HG03378 (cell line): ENCODE data around the gene PGGHG.
"Not testable (repeated sequence)": the region's sequence is repeated elsewhere in the genome, so short reads cannot be mapped to it uniquely, and the experiment has no call there.

Source experiments
- ATAC-seq: cut with Tn5 transposase; IDR thresholded peaks from one replicate; pipeline ENCODE4 v1.9.1; 2021; ENCODE audit warnings: mild to moderate bottlenecking, moderate library complexity; ENCODE audit not compliant: unreplicated experiment

PGGHG gene

GRCh38 chr11:284105-285020 lies 4.6 kb upstream of the PGGHG start:
- ATAC-seq = no peak

- no peak for ATAC-seq
Observed at GRCh38 chr11:285021-285893, 3.7 kb upstream of the PGGHG start.

- no peak for ATAC-seq
Observed at GRCh38 chr11:285894-286220, 3.1 kb upstream of the PGGHG start.

- ATAC-seq = not testable (repeated sequence)
Observed at GRCh38 chr11:286977-287820, 1.7 kb upstream of the PGGHG start.

GRCh38 chr11:287821-288477 lies 977 bp upstream of the PGGHG start:
- no peak for ATAC-seq

GRCh38 chr11:289398-289711 lies 429 bp downstream of the PGGHG start:
- no peak for ATAC-seq

GRCh38 chr11:289712-290620 lies 1.0 kb downstream of the PGGHG start:
- no peak for ATAC-seq

GRCh38 chr11:290621-291231 lies 1.8 kb downstream of the PGGHG start:
- ATAC-seq = no peak

GRCh38 chr11:291281-292210 lies 2.6 kb downstream of the PGGHG start:
- ATAC-seq = no peak

GRCh38 chr11:292211-293121 lies 3.5 kb downstream of the PGGHG start:
- no peak for ATAC-seq

- no peak for ATAC-seq
Observed at GRCh38 chr11:293271-293851, 4.4 kb downstream of the PGGHG start.

- no peak for ATAC-seq
Observed at GRCh38 chr11:293852-294661, 5.1 kb downstream of the PGGHG start.

GRCh38 chr11:294780-295179 lies 5.9 kb downstream of the PGGHG start:
- no peak for ATAC-seq

GRCh38 chr11:295351-296170 lies 6.6 kb downstream of the PGGHG start:
- no peak for ATAC-seq
